Nephron (organoid): ENCODE data around the gene PILRA.
A peak's percentile ranks its signal among the peaks of the same experiment; 100 is the strongest.
"Not testable (repeated sequence)": the region's sequence is repeated elsewhere in the genome, so short reads cannot be mapped to it uniquely, and the experiment has no call there.

Source experiments
- H3K27ac Mint-ChIP-seq, 3 experiments: 2 replicates each; pipeline ENCODE4 v1.8.0; 2020; ENCODE audit warnings: mixed read lengths in 3 of 3, mild to moderate bottlenecking in 2 of 3, moderate library complexity in 1 of 3
- H3K27me3 Mint-ChIP-seq: 2 replicates; pipeline ENCODE4 v1.8.0; 2021; ENCODE audit warnings: low read depth, mild to moderate bottlenecking, moderate library complexity, mixed read lengths
- H3K36me3 Mint-ChIP-seq: 2 replicates; pipeline ENCODE4 v1.8.0; 2020; ENCODE audit warnings: low read depth, mixed read lengths
- H3K4me1 Mint-ChIP-seq: 2 replicates; pipeline ENCODE4 v1.8.0; 2020; ENCODE audit warnings: mixed read lengths
- H3K4me3 Mint-ChIP-seq, 3 experiments: 2 replicates each; pipeline ENCODE4 v1.8.0; 2020; ENCODE audit warnings: mild to moderate bottlenecking in 3 of 3, mixed read lengths in 3 of 3, moderate library complexity in 2 of 3
- H3K9me3 Mint-ChIP-seq: 2 replicates; pipeline ENCODE4 v1.8.0; 2020; ENCODE audit warnings: mixed read lengths
- CTCF ChIP-seq, 3 experiments: fragments of 200-600 bp; sonication (generic); IDR thresholded peaks; one replicate each; pipeline ENCODE4 v1.5.0; 2021; ENCODE audit warnings: antibody characterized with exemption in 3 of 3; ENCODE audit not compliant: unreplicated experiment in 3 of 3

The PILRA gene

GRCh38 chr7:100441641-100442535 lies 68.6 kb downstream of the PILRA start:
- Mint-ChIP-seq H3K27ac (no peak overlapping the region), H3K4me1 (no peaks in the 10 kb centered on the region), H3K27me3 (no peaks in the 10 kb centered on the region), H3K36me3 (no peaks in the 10 kb centered on the region), H3K4me3 (no peak overlapping the region), H3K9me3 (no peaks in the 10 kb centered on the region)
- no peak for TF ChIP-seq CTCF (IDR thresholded peaks at IDR 0.05; ENCODE audit: unreplicated experiment in 3 of 3)

DNA sequence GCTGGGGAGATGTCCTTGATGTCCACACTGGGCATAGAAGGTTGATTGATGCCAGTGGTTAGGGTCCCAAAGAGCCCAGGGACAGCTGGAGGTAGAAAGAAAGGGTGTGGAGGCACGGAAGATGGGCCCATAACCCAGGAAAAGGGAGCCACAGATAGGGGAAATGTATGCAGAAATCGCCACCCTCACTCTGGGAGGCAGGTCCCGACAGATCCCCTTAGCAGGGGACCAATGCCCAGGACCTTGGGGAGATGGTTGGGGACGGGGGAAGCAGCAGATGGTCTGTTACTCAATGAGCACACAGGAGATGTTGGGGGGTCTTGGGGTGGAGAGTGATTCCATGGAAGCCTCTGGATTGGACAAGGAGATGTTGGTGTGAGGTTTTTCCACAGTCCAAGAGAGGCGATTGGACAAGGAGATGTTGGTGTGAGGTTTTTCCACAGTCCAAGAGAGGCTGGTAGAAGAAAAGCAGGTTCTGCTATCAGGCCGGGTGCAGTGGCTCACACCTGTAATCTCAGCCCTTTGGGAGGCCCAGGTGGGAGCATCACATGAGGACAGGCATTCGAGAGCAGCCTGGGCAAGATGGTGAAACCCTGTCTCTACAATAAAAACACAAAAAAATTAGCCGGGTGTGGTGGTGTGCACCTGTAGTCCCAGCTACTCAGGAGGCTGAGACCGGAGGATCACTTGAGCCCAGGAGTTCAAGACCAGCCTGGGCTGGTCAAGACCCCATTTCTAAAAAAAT lies 70.0 kb downstream of the PILRA start:
- no peaks in the 10 kb centered on the region for H3K36me3 Mint-ChIP-seq
- H3K4me1 Mint-ChIP-seq = no peaks in the 10 kb centered on the region
- no peak overlapping the region for H3K4me3 Mint-ChIP-seq
- no peaks in the 10 kb centered on the region for H3K27me3 Mint-ChIP-seq
- H3K27ac Mint-ChIP-seq = no peak overlapping the region
- TF ChIP-seq CTCF (IDR thresholded peaks at IDR 0.05; ENCODE audit: unreplicated experiment in 3 of 3) = no peak
- H3K9me3 Mint-ChIP-seq = no peaks in the 10 kb centered on the region

DNA sequence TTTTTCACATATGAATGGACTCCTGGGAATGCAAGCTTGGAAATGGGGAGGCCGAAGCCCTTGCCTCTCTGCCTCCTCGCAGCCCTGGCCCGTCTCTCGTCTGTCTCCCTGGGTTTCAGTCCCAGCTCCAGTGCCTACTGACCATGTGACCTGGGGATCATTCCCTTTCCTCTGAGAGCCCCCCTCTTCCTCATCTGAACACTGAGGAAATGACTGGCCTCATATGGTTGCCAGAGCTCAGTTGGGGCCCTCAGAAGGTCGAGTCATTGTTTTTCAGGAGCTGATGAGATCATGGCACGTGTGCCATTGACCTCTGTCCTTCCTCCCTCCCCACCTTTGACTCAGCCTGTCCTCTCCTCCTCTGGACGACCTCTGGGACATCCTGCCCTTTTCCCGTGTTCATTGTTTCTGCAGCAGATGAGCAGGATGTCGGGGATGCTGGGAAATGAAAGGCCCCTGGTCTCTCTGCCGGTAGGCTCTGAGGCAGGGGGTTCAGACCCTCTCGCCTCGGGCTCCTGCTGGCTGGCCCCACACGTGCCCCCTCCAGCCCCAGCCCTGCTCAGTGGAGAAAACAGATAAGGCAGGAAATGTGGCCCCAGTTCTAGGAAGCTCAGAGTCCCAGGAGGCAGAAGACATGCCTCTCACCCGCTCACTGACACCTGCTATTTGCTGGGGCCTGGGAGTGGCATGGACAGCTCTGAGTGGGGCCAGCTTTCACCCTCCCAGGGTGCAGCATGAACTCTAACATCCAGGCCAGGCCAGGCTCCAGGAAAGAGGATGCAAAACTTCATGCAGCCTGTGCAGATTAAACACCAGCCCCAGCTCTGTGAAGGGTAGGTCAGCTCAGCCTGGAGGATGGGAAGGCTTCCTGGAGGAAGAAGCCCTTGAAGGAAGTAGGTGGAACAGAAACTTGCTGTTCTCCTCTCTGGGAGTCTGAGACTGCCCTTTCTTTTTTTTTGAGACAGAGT lies 71.3 kb downstream of the PILRA start:
- no peaks in the 10 kb centered on the region for H3K4me1 Mint-ChIP-seq

GRCh38 chr7:100446040-100446439 lies 72.8 kb downstream of the PILRA start:
- TF ChIP-seq CTCF (IDR thresholded peaks at IDR 0.05; ENCODE audit: unreplicated experiment in 3 of 3) = no peak
- Mint-ChIP-seq H3K4me3 (no peak overlapping the region), H3K36me3 (no peaks in the 10 kb centered on the region), H3K27ac (peak overlapping the region in 1 of 3 experiments; percentile 37), H3K9me3 (no peaks in the 10 kb centered on the region), H3K4me1 (no peaks in the 10 kb centered on the region), H3K27me3 (no peaks in the 10 kb centered on the region)

More for the DNA sequence above, 71.3 kb downstream of the PILRA start:
- H3K4me3 Mint-ChIP-seq = no peak overlapping the region
- H3K36me3 Mint-ChIP-seq = no peaks in the 10 kb centered on the region
- H3K27ac Mint-ChIP-seq = peak overlapping the region in 2 of 3 experiments; percentile 59 to 83
- H3K9me3 Mint-ChIP-seq = no peaks in the 10 kb centered on the region
- H3K27me3 Mint-ChIP-seq = no peaks in the 10 kb centered on the region
- TF ChIP-seq CTCF (IDR thresholded peaks at IDR 0.05; ENCODE audit: unreplicated experiment in 3 of 3) = no peak

DNA sequence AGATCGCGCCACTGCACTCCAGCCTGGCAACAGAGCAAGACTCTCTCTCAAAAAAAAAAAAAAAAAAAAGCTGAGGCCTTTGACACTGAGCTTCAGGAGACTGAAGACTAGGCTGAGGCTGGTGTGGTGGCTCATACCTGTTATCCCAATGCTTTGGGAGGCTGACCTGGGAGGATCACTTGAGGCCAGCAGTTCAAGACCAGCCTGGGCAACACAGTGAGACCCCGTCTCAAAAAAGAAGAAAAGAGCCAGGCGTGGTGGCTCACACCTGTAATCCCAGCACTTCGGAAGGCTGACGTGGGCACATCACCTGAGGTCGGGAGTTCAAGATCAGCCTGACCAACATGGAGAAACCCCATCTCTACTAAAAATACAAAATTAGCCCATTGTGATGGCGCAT lies 74.1 kb downstream of the PILRA start:
- not testable (repeated sequence) for H3K27ac Mint-ChIP-seq, H3K36me3 Mint-ChIP-seq, H3K9me3 Mint-ChIP-seq, H3K27me3 Mint-ChIP-seq, H3K4me1 Mint-ChIP-seq, H3K4me3 Mint-ChIP-seq
